GM13977 (cell line): ENCODE results near the gene OSBPL1A.
"Not testable (repeated sequence)": the region's sequence is repeated elsewhere in the genome, so short reads cannot be mapped to it uniquely, and the experiment has no call there.

Source experiments
- DNase-seq: peaks from one replicate; pipeline ENCODE4 v3.0.0; 2012; ENCODE audit warnings: low spot score
- CTCF ChIP-seq: IDR thresholded peaks from 2 replicates; pipeline ENCODE4 v1.5.1; 2012; ENCODE audit warnings: mild to moderate bottlenecking, control low read depth; ENCODE audit not compliant: insufficient read depth; ENCODE audit errors: extremely low read depth, missing control alignments
- in situ Hi-C: fragments of 300-500 bp; cut with MboI; formaldehyde crosslinking; loops from one replicate; pipeline ENCODE4 v1.12.0; 2022; ENCODE audit warnings: low sequenced_read_pairs, low pct_unique_long_range_greater_than_20kb, mixed read lengths, inconsistent platforms; ENCODE audit not compliant: unreplicated experiment

The OSBPL1A gene

GRCh38 chr18:24168496-24168895 lies 229.1 kb downstream of the OSBPL1A start:
- TF ChIP-seq CTCF = no peak
- DNase-seq = no peak
- in situ Hi-C loops = no loop called here

- in situ Hi-C loops = no loop called here
- DNase-seq = no peak
- TF ChIP-seq CTCF = no peak
Observed at GRCh38 chr18:24161304-24161703, 236.3 kb downstream of the OSBPL1A start.

- no peak for TF ChIP-seq CTCF
- in situ Hi-C loops = no loop called here
- no peak for DNase-seq
Observed at GRCh38 chr18:24160086-24160485, 237.5 kb downstream of the OSBPL1A start.

- in situ Hi-C loops = no loop called here
- no peak for TF ChIP-seq CTCF
- no peak for DNase-seq
Observed at GRCh38 chr18:24157855-24158254, 239.8 kb downstream of the OSBPL1A start.

GRCh38 chr18:24153397-24153796 lies 244.2 kb downstream of the OSBPL1A start:
- in situ Hi-C loops = no loop called here
- DNase-seq = no peak
- no peak for TF ChIP-seq CTCF

- DNase-seq, in situ Hi-C loops: not testable (repeated sequence)
Observed at GRCh38 chr18:24149591-24149990, 248.0 kb downstream of the OSBPL1A start.

- no peak for DNase-seq
- TF ChIP-seq CTCF = no peak
- in situ Hi-C loops = no loop called here
Observed at GRCh38 chr18:24142376-24142775, 255.2 kb downstream of the OSBPL1A start.
